Islet precursor cell (in vitro differentiated cells): ENCODE data around the gene DNAJC27.

ENCODE experiments used
- DNase-seq: peaks from one replicate; pipeline ENCODE4 v3.0.0-alpha.2; 2018

The DNAJC27 gene

DNA sequence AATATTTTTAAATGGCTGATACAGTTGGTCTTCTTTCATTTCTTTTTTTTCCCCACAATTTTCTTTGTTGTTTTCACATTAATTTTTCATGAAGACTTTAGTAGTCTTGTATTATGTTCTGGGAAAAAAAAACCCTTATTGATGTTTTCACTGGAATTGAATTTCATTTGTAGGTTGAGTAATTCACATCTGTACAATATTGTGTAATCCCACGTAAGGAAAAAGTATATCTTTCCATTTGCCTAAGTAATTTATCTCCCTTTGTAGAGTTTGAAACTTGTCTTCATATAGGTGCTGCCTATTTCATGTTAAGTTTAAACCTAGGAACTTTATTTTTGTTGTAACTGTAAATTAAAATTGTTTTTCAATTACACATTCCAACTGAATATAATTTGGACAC, 2.0 kb downstream of the DNAJC27 start:
- DNase-seq, result no peak

DNA sequence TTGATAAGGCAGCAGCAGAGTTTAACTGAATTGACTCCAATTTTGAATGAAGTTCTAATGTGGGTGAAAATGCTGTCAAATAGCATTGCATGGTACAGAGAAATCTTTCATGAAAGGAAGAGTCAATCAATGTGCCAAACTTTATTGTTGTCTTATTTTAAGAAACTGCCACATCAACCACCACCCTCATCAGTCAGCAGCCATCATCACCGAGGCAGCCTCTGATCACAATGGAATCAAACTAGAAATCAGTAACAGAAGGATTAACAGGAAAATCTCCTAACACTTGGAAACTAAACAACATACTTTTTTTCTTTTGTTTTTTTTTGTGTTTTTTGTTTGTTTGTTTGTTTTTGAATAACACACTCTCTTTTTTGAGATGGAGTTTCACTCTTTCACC, 9.9 kb downstream of the DNAJC27 start:
- no peak for DNase-seq

DNA sequence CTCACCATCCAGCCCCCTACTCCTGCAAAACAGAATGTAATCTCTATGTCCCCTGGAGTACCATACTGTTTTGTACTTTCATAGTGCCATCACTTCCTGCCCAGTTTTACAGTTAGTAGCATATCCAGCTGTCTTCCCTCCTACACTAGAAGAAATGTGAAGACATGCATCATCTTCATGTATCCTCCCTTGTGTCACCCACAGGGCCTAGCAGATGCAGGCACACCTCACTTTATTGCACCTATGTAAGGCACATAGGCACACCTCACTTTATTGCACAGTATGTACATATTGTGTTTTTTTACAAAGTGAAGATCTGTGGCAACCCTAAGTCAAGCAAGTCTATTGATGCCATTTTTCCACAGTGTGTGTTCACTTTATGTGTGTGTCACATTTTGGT, 12.0 kb downstream of the DNAJC27 start:
- no peak for DNase-seq

DNA sequence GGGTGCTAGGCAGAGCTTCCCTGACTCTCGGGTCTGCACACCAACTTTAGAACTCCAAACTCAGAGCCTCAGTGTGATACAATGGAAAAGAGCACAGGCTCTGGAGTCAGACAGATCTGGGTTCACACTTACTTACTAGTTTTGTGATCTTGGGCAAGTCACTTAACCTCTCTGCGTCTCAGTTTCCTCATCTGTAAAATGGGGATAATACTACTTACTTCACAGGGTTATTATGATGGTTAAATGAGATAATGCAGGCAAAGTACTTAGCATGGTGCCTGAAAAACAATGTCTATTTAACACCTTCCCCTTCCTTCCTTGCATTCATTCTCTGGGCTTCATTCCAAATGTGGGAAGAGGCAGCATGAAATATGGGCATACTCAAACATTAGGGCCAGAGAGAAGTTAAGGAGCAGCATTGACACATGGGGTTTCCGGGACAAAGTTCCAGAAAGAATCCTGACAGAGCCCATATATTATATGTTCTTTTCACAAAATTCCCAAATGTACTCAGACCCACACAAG, 13.3 kb downstream of the DNAJC27 start:
- DNase-seq, result no peak

DNA sequence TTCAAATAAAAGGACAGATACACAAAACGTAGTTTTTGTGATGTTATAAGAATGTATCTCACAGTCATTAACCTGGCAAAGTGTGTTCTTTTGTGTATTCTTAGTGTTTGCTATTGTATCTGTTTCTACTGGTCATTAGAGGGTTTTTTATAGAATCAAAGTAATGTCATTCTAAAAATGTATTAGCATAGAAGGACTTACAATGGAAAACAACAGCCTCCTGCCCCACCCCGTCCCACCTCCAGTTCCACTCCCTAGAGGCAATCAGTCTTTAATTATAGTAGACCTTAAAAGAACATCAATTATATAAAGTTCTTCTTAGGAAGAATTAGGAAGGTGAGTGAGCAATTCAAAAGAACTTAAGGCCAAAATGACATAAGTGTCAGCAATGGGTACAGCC, 13.8 kb downstream of the DNAJC27 start:
- no peak for DNase-seq

DNA sequence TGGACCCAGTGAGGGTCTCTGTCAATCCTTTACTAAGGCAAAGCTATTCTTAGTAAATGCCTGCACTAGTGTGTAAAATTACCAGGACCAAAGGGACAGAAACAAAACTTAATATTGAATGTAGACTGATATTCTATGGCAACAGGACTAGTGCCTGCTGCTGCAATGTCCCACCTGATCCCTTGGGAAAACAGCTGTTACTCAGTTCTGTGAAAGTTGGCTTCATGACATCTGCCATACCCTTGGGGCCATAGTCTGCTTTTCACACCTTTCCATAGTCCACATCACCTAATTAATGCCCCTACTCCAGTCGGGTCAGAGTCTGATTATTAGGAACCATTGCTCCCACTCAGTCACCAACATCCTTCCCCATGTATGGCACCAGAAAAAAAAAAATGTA, 14.5 kb downstream of the DNAJC27 start:
- no peak for DNase-seq

DNA sequence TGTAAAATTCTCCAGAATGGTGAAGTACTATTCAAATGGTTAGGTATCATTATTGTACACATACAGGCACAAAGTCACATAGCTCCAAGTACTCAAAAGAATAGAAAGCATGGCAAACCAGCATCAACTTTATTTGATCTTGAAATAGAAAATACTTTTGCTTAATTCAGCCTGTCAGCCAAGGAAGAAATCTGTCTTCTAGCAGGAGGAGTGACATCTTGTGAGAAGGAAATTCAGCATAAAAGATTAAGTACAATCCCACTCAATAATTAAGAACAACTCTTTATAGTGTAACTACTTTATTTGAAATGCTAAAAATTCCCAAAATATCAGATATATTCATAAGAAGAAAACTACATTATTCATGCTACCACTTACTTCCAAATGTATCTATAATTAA, 15.8 kb downstream of the DNAJC27 start:
- no peak for DNase-seq

DNA sequence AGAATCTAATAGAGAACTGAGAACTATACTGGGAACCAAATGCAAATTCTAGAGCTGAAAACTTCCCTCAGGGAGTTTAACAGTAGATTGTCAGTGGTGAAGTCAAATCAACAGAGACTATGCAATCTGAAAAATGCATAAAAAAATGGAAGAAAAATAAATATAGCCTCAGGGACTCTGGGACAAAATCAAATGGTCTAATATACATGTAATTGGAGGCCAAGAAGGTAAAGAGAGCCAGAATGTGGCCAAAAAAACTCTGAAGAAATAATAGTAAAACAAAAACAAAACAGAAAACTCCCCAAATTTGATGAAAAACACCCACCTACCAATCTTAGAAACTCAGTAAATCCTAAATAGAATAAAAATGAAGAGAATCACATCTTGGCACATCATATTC, 16.5 kb downstream of the DNAJC27 start:
- DNase-seq, result no peak

DNA sequence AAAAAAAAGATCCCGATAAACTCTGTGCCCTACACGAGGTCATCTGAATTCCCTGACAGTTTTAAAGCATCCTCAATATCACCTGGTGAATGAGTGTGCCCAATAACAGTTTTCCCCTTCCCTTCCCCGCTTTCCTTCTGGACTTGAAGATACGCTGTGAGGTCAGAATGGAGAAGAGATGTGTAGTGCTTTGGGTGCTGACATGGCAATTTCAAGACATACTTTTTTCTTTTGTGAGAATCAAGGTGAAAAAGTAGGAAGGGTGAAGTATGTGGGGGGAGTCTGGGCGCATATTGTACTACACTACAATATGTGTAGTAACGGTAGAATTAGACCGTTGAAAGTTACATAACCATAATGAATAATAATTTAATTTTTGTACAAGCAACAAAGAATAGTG, 21.7 kb downstream of the DNAJC27 start:
- DNase-seq, result no peak

DNA sequence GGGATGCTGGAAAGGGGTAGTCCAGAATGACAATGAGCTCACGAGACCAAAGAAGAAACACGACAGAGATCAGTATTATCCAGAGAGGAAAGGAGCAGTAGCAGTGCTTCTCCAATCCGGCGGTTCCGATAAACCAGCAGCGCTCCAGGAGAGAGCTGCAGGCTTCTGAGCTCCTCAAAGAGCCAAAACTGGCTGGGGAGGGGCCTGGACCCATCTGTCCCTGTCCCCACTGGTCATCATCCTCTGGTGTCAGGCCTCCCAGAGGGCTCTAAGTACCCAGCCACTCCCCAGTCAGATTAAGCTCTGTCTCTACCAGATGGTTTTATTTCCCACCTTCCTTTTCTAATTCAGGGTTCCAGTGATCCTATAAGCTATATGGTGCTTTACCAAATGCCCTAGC, 23.2 kb downstream of the DNAJC27 start:
- no peak for DNase-seq

DNA sequence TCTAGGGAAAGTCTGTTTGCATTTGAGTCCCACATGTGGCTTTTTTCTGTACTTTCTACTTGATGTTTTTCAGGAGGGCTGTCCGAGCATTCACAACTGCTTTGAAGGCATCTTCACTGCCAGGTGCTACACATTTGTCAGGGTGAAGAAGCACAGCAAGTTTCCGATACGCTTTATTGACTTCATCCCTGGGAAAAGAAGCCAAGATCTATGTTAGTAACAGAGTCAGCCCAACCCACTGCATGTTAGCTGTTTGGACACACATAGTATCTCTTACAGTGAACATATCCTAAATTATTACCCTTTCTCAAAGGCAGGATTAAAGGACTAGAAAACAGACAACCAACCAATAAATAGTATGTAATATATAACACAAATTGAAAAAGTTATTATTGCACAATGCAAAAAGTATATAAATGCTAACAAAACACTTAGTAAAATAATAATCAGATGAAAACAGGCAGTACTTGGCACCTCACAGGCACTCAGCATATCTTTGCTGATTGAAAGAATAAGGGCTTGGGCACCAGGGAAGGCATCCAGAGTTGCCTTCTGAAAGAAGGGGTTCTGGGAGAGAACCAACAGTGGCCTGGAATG, 24.1 kb downstream of the DNAJC27 start:
- no peak for DNase-seq

DNA sequence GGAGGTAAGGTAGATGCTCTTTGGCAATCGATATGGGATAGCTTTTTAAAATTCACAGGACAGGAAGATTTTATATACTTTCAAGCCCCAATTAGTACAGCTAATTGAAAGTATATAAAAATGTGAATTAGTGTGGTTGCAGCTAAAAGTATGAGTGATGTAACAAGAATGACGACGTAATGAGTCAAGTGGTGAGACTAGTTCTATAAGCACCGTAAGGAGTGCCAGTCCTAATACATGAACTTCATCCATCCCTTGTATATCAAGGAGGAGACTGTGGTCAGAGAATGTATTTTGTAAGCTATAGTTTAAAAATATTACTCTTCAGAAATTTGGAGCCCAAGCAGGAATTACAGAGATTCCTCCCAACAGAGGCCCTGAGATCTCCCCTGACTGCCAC, 25.8 kb downstream of the DNAJC27 start:
- no peak for DNase-seq

DNA sequence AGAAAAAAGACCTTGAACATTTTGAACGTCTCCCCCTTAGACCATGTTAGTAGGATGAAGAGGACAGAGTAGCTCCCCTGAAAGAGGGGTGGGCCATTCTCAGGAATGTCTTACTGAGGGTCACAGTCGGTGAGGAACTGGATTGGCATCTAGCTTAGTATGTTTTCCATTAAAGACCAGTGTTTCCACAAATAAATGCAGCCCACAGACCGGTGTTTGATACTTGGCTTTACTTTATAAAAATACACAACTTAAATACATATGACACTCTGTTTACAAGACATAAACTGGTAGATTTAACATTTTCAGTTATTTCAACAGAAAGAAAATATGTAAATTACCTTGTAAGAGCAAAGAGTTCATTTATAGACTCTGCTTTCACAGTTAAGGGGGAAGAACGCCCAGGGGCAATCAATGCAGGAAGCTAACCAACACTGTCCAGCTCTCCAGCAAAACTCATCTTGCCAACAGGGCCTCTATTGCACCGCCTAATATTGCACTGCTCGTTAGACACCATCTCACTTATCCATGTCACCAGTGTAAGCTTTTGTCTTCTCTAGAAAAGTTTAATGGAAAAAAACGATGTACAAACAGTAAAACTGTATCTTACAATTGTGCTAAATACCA, 28.2 kb downstream of the DNAJC27 start:
- DNase-seq, result no peak

DNA sequence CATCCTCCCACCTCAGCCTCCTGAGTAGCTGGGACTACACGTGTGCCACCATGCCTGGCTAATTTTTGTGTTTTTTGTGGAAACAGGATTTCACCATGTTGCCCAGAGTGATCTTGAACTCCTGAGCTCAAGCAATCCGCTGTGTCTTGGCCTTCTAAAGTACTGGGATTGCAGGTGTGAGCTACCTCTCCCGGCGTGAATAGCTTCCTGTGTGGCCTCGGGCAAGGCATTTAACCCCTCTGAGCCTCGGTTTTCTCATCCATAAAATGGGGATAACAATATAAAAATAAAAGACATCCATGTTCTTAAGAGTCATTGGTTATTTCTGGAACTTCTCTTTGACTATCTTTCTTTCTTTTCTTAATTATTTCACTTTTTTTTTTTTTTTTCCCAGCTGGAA, 32.4 kb downstream of the DNAJC27 start:
- no peak for DNase-seq

DNA sequence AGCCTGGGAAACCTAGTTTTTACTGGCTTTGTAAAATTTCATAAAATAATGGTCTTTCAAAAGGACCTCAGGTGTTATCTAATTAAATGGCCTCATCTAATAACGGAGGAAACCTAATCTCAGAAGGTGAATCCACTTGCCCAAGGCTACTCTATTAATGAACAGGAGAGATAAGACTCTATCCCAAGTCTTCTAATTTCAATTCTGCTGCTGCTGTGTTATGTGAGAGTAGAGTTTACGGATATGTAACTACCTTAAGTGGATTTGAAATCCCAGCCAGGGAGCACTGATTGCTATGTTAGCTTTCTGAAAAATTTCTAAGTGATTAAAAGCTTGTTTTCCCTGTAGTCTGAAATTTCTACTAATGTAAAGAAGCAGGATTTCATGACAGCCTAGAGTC, 34.5 kb downstream of the DNAJC27 start:
- DNase-seq, result no peak

DNA sequence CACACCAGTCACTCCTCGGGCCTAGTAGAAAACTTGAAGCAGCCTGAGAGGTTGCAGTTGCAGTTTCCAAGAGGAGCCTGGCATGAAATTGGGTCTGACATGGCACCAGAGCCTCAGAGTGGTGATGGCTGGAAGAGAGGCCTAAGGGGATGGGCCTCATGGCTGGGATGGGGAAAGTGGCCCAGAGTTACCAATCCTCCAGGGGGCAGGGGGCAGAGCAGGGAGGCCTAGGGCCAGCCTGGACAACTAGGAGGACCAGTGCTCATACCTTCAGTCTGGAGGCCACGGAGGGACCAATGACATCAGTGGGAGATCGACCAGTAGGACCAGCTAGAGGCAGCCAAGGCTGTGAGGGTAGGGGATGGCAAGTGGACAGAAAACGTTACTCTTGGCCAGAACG, 36.6 kb downstream of the DNAJC27 start:
- no peak for DNase-seq

DNA sequence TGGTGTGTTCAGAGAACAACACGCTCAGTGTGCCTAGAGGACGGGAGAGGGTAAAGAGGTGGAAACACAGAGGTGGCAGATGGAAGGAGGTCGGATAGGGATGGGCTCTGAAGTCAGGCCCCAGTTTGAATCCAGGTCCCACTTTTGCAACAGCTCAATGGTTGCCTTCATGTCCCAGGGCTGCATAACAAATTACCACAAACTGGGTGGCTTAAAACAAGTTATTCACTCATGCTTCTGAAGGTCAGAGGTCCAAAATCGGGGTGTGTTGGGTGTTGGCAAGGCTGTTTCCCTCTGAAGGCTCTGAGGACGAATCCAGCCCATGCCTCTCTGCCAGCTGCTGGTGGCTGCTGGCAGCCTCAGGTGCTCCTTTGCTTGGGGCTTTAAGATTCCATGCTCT, 39.0 kb downstream of the DNAJC27 start:
- DNase-seq, result no peak

DNA sequence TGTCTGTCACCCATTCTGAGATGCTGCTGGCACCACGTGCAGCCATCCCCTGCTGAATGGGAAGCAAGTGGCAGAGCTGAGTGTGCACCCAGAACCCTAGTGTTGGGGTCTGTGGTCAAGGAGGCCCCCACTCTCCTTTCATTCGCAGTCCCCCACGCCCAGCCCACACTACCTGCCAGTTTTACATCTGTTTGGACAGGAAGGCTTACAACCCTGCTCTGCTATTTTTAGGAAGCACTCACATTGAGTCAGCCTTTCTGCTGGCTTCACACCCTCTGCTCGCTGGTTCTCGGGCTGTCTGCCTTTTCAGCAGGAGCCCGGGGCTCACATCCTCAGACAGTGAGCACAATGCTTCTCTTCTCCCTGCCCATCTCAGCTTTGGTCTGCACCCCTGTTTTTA, 41.0 kb downstream of the DNAJC27 start:
- DNase-seq, result no peak

DNA sequence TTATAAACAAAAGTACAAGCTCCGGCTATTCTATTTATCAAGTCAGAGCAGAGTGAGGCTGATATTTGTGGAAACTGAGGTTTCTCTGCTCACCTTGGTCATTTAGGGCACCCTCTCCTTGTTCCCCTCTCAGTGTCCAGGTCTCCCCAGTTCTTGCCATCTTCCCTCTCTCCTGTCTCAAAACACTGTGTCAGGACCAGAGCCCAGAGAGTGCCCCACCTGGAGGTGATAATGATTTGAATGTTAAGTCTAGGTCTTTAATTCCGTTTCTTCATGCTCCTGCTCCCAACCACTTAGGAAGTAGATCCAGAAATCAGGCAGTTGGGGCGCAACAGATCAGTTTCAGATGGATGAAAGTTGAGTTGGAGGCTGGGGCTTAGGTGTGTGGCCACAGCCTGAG, 42.5 kb downstream of the DNAJC27 start:
- no peak for DNase-seq

DNA sequence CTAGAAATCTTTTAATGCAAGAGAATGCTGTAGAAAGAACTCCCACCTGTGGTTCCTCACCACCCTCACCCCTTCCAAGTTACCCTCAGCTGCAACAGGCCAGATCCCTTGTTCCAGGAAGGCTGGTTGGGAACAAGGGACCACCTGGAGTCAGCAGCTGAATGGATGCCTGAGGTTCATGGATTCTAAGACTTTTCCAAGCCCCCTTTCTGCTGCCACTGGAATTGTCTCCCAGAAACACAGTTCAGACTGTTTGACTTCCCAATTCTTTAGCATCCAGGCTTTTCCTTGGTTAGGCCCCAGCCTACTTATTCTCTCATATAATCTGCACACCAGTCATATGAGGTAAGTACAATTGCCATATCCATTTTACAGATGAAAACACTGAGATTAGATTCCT, 43.7 kb downstream of the DNAJC27 start:
- no peak for DNase-seq

DNA sequence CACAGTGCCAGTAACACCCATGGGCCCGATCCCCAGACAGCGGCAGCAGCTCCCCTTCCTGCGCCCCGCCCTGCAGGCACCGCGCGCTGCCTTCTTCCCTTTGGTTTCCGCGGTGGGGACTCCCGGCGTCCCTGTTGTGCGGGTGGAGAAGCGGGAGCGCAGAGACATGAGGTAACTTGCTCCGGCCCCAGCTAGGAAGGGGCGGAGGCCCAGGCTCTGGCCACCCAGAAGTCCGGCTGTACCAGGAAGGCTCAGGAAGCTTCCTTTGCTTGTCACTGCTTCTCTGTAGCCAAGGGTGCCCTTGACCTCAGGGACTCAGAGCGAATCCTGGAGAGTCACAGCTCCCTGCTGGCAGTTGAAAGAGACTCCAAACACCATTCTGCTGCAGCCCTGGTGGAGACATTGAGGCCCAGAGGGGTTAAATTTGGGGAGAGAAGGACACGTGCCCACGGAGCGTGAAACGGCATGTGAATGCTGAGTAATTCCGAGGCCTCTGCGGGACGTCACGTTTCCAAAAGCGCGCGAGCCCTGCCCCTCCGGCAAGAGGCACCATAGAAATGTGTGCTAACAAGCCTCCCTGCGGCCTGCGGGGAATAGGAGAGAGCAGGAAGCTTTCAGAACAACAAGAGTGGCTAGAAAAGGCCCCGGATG, 45.0 kb downstream of the DNAJC27 start:
- DNase-seq, result no peak

DNA sequence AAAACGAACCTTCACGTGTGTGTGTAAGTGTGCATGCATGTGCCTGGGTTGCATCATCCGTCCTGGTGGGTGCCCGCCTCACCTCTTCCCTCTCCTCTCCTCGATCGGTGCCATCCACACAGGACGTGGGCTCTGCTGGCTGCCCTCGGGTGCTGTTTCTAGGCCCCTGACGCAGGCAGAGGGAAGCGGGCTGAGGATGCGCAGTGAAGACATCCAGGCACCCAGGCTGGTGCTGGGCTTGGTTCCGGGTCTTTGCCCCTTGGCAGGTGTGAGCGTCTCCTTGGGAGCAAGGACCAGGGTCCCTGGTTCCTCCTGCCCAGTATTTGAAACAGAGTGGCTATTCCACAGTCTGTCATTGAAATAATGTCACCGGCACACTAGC, 45.5 kb downstream of the DNAJC27 start:
- no peak for DNase-seq

DNA sequence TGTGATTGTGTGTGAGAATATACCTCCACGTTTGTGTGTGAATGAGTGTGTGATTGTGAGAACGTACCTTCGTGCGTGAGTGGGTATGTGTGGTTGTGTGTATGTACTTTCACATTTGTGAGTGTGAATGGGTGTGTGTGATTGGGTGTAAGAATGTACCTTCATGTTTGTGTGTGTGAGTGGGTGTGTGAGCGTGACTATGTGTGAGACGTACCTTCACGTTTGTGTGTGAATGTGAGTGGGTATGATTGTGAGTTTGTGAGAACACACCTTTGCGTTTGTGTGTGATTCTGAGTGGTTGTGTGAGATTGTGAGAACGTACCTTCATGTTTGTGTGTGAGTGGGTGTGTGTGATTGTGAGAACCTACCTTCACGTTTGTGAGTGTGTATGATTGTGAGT, 45.9 kb downstream of the DNAJC27 start:
- DNase-seq, result no peak

DNA sequence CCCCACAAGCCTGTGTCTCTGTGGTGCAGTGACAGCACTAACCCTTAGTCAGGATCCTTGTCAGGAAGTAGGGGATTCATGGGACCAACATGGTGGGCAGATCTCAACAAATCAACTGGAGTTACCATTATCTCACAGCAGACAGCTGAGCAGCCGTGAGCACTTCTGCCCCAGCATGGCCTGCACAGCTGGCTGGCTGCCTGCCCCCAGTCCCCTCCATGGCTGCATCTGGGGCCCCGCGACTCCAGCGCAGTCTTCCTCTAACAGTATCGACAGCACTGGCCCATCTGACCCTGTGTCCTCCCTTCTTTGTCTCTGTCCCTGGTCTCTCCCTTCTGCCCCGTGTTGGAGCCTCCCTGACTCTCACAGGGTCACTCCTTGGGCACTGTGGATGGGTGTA, 47.0 kb downstream of the DNAJC27 start:
- no peak for DNase-seq

DNA sequence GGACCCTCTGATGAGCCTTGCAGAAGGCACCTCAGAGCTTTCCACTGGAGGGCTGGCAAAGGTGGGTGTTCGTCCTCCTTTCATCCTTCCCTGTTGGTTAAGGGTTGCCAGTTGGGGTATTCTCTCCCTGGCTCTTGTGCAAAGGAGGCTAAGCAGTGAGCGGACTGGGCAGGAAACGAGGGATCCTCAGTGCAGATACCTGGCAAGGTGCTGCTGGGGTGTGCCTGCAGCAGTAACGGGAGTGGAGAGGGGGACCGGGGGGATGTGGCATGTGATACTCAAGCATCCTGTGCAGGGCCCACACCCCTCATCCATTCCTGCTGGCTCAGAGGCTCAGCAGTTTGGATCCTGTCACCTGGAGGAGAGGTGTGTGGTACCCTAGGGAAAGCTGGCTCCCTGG, 47.5 kb downstream of the DNAJC27 start:
- no peak for DNase-seq
